ENCODE results near the gene JUP. TPM values are rescaled to one million over a fixed set of nuclear protein-coding genes. Genes with fewer than 3 reads are reported as not detected.

The JUP gene
- total RNA-seq, 2 experiments from 2014 or later, result 0.35 to 0.45 TPM

DNA sequence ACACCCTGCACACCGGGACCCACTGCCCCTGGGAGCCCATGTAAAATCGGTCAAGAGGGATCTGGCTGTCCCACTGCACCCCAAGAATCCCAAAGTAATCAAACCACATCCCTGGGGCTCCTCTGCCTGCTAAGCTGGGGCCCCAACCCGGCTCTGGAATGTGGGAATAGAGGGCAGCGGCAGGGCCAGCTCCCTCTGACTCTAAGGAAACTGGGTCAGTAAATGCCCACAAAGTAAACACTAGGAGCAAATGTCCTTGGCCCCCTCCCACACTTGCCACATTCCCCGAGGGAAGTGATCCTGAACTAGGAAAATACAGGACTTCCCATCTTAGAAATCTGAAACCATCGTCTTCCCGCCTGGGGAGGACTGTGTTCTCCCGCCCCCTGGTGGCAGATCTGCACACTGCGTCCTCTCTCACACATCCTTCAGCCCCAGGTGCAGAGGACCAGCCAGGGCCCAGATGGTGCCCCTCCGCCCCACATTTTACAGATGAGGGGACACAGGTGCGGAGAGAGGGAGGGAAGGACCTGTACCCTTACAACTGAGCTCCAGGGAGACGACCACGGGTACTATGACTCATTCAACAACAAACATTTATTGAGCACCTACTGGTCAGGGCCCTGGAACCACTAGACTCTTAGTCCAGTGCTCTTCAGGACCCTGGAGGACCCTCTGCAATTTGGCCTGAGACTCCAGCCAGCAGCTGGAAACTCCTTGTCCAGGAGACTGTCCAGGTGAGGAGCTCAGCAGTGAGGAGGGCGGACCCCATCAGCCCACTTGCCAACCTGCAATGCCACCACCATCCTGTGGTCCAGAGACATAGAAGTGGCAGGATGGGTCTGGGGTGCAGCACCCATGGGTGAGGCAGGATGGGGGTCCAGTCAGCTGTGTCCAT is 15.1 kb upstream of the JUP start:
- Mint-ChIP-seq H3K36me3 (ENCODE audit: low read depth) (no peaks in the 10 kb centered on the region), H3K9me3 (no peaks in the 10 kb centered on the region), H3K27me3 (no peaks in the 10 kb centered on the region), H3K27ac (no peak overlapping the region), H3K4me1 (peaks cover 7% of the 10 kb centered on the region), H3K4me3 (no peak overlapping the region)
- peak; percentile 76 for DNase-seq
- ChIA-PET POLR2A (interaction anchor here (1.0 kb wide), 1 partner anchor 13 kb away, joined by 3 read pairs; no protein-coding TSS in a partner anchor), CTCF (interaction anchor here (0.6 to 2.9 kb wide), 19 partner anchors 9 to 1412 kb away, joined by 3 to 23 read pairs (median 4); partner anchors contain the start of genes HAP1, JUP and P3H4)

DNA sequence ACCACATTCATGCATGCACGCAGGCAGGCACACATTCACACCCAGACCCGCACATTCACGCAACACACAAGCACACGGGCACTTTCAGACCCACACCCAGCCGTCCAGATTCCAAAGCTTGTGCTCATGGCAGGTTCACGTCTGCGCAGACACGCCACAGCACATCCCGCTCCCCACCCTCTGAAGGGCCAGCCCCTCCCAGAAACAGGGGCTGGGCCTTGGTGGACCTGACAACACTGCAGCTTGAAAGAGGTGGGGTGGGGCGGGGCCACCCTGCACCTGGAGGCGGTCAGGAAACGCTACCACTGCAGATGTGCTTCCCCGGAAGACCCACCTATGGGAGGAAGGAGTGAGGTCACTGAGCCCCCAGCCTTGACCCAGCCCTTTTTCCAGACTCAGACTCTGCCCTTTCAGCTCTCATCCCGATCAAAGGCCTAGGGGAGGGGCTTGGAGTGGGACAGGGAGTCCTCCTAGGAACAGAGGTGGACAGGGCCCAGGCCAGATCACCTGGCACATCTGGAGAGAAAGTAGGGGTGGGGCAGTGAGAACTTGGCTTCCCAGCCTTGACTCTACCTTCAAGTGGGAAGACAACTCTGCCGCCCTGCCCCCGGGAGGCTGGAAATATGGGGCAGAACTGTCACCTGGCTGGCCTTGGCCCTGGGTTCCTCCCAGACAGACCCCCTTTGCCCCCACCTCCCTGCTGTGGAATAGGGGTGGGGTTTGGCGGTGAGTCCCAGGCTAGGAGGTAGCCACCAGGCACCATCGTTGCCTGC is 14.3 kb upstream of the JUP start:
- CTCF ChIA-PET, result interaction anchor here (0.6 to 2.9 kb wide), 12 partner anchors 10 to 479 kb away, joined by 3 to 23 read pairs (median 4); partner anchors contain the start of genes JUP and P3H4
- POLR2A ChIA-PET, result interaction anchor here (1.0 kb wide), 1 partner anchor 12 kb away, joined by 3 read pairs; no protein-coding TSS in a partner anchor
- no peaks in the 10 kb centered on the region for H3K36me3 Mint-ChIP-seq (ENCODE audit: low read depth)

DNA sequence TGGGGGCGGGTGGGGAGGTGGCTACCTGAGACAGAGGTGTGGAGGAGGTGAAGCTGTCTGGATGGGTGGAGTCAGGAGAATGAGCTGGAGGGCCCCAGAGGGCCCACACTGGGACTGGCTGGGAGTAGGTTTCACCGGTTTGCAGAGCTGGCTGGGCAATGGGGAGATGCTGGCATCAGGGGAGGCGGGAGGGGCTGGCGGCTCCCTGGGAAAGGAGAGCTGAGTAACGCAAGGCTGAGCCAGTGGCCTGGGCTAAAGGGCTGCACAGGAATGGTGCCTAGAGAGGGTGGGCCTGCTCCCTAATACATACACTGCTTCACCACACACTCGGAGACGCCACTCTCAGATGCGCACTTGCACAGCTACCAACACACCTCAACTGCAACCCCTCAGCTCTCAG is 12.9 kb upstream of the JUP start:
- Mint-ChIP-seq H3K4me3 (no peak overlapping the region), H3K36me3 (ENCODE audit: low read depth) (no peaks in the 10 kb centered on the region), H3K27me3 (no peaks in the 10 kb centered on the region), H3K27ac (no peak overlapping the region), H3K4me1 (peaks cover 7% of the 10 kb centered on the region), H3K9me3 (no peaks in the 10 kb centered on the region)
- ChIA-PET POLR2A (no interaction called here), CTCF (interaction anchor here (1.0 to 1.4 kb wide), 2 partner anchors 14 to 62 kb away, joined by 3 read pairs; partner anchors contain the start of gene FKBP10)
- DNase-seq, result no peak

More for the DNA sequence above, 14.3 kb upstream of the JUP start:
- Mint-ChIP-seq H3K27me3 (no peaks in the 10 kb centered on the region), H3K4me3 (no peak overlapping the region), H3K9me3 (no peaks in the 10 kb centered on the region), H3K4me1 (peaks cover 7% of the 10 kb centered on the region), H3K27ac (no peak overlapping the region)
- DNase-seq, result no peak

GRCh38 chr17:41797377-41797776 is 10.9 kb upstream of the JUP start:
- H3K36me3 Mint-ChIP-seq (ENCODE audit: low read depth), result no peaks in the 10 kb centered on the region
- H3K4me3 Mint-ChIP-seq, result no peak overlapping the region
- POLR2A ChIA-PET, result no interaction called here
- no peak for DNase-seq
- H3K4me1 Mint-ChIP-seq, result peaks cover 9% of the 10 kb centered on the region
- CTCF ChIA-PET, result interaction anchor here (1.0 to 2.4 kb wide), 2 partner anchors 11 to 14 kb away, joined by 3 to 7 read pairs; partner anchors contain the start of genes JUP and P3H4
- H3K27me3 Mint-ChIP-seq, result no peaks in the 10 kb centered on the region
- no peak overlapping the region for H3K27ac Mint-ChIP-seq
- H3K9me3 Mint-ChIP-seq, result no peaks in the 10 kb centered on the region

- Mint-ChIP-seq H3K27ac (no peak overlapping the region), H3K9me3 (no peaks in the 10 kb centered on the region), H3K4me1 (peaks cover 5% of the 10 kb centered on the region), H3K27me3 (peaks cover 1% of the 10 kb centered on the region), H3K4me3 (no peak overlapping the region), H3K36me3 (ENCODE audit: low read depth) (no peaks in the 10 kb centered on the region)
- CTCF ChIA-PET, result interaction anchor here (2.4 kb wide), 1 partner anchor 15 kb away, joined by 7 read pairs; the partner anchor contains the start of gene P3H4
- no peak for DNase-seq
- POLR2A ChIA-PET, result interaction anchor here (0.7 to 1.0 kb wide), 2 partner anchors 10 to 54 kb away, joined by 3 read pairs; partner anchors contain the start of gene JUP
Measured at GRCh38 chr17:41796121-41796895, 9.8 kb upstream of the JUP start.

- no peaks in the 10 kb centered on the region for H3K36me3 Mint-ChIP-seq (ENCODE audit: low read depth)
- peaks cover 2% of the 10 kb centered on the region for H3K4me1 Mint-ChIP-seq
- peaks cover 5% of the 10 kb centered on the region for H3K27me3 Mint-ChIP-seq
- H3K27ac Mint-ChIP-seq, result no peak overlapping the region
- H3K9me3 Mint-ChIP-seq, result no peaks in the 10 kb centered on the region
- POLR2A ChIA-PET, result no interaction called here
- CTCF ChIA-PET, result interaction anchor here (0.6 to 1.0 kb wide), 3 partner anchors 57 to 65 kb away, joined by 3 read pairs; no protein-coding TSS in a partner anchor
- no peak overlapping the region for H3K4me3 Mint-ChIP-seq
- DNase-seq, result no peak
Measured at GRCh38 chr17:41794540-41794975, 8.0 kb upstream of the JUP start.

GRCh38 chr17:41793784-41794539 is 7.5 kb upstream of the JUP start:
- H3K27me3 Mint-ChIP-seq, result peaks cover 9% of the 10 kb centered on the region
- no peaks in the 10 kb centered on the region for H3K36me3 Mint-ChIP-seq (ENCODE audit: low read depth)
- no peaks in the 10 kb centered on the region for H3K9me3 Mint-ChIP-seq
- DNase-seq, result no peak
- H3K4me3 Mint-ChIP-seq, result no peak overlapping the region
- peaks cover 2% of the 10 kb centered on the region for H3K4me1 Mint-ChIP-seq
- no peak overlapping the region for H3K27ac Mint-ChIP-seq
- ChIA-PET POLR2A (no interaction called here), CTCF (interaction anchor here (0.6 to 1.0 kb wide), 2 partner anchors 57 to 64 kb away, joined by 3 read pairs; no protein-coding TSS in a partner anchor)

DNA sequence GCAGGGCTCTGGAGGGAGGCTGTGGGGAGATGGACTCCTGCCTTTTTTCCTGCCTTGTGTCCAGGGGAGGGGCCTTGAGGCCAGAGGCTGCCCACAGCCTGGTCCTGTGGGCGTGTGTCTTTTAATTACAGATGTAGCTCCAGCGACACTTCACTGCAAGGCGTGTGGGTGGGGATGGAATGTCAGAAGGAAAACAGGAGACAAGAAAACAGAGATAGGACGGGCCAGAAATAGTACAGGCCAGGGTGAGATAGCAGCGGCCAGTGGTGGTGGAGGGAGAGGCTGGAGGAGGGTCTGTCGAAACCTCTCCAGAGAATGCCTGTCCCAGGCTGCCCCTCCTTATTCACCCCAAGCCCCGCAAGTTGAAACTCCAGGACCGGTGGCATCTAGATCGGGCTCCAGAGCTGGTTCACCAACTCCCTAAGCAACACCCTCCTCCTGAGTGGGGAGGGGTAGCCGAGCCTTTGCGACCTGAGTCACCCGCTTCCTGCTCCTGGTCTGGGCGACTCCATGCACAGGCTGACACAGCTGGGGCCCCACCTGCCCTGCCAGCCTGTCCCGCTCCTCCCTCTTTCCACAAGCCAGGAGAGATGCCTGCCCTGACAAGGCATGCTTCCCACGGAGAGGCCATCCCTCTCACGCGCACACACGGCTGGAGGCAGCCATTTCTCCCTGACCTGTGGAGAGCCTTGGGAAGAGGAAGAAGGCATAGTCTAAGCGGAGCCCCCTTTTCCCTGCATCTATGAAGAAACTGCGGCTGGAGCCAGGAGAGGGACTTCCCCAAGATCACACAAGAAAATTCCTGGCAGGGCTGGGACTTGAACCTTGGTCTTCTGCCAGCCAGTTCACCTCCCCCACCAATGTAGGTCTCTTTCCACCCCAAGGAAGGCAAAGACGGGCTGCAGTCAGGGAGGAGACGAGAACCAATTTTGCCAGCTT is 6.6 kb upstream of the JUP start:
- ChIA-PET CTCF (no interaction called here), POLR2A (no interaction called here)
- no peaks in the 10 kb centered on the region for H3K36me3 Mint-ChIP-seq (ENCODE audit: low read depth)
- H3K27me3 Mint-ChIP-seq, result peaks cover 12% of the 10 kb centered on the region
- no peak for DNase-seq
- H3K9me3 Mint-ChIP-seq, result no peaks in the 10 kb centered on the region
- no peak overlapping the region for H3K4me3 Mint-ChIP-seq
- peaks cover 5% of the 10 kb centered on the region for H3K4me1 Mint-ChIP-seq
- H3K27ac Mint-ChIP-seq, result no peak overlapping the region

DNA sequence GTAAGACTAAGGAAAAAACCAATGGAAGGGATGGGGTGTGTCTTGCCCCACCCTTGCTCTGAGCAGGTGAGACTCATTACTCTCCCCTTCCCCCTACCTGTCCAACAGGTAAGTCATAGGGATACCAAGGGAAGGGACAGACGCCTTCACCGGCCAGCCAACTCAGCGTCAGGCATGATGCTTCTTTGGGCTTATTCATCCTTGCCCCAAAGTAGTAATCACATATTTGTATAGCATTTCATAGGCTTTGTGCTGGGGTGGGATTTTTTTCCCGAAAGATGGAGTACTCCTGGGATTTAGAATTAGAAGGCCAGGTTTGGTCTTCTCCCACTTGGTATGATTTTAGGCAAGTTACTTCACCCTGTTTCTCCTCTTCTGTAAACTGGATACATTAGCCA is 509 bp upstream of the JUP start:
- Mint-ChIP-seq H3K9me3 (no peaks in the 10 kb centered on the region), H3K36me3 (ENCODE audit: low read depth) (no peaks in the 10 kb centered on the region), H3K27ac (no peak overlapping the region), H3K4me3 (peak overlapping the region; percentile 44), H3K4me1 (peaks cover 22% of the 10 kb centered on the region), H3K27me3 (peaks cover 42% of the 10 kb centered on the region)
- ChIA-PET CTCF (interaction anchor here (0.9 to 3.2 kb wide), 10 partner anchors 9 to 131 kb away, joined by 3 to 14 read pairs (median 4); partner anchors contain the start of gene P3H4), POLR2A (interaction anchor here (0.8 to 0.9 kb wide), 2 partner anchors 9 to 98 kb away, joined by 3 to 4 read pairs; partner anchors contain the start of gene EIF1)
- no peak for DNase-seq

DNA sequence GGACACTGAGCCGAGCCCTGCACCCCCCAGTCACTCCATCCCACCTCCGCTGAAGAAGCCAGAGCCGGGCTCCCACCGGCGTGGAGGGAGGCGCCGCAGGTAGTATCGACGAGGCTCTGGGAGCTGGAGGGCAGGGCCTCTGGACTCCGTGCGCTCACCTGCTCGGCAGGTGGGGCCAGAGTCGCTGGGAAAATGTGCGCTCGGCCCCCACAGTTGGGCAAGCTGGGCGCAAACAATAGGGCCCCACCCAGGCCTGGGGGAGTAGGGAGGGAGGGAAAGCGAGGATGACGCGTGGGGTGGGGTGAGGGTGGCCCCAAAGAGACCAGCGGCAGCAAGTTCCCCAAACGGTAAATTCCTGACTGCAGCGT is 668 bp downstream of the JUP start:
- ChIA-PET POLR2A (interaction anchor here (0.9 to 1.1 kb wide), 2 partner anchors 95 to 97 kb away, joined by 3 to 4 read pairs; partner anchors contain the start of gene EIF1), CTCF (interaction anchor here (0.6 to 3.2 kb wide), 6 partner anchors 12 to 235 kb away, joined by 3 to 14 read pairs (median 3); partner anchors contain the start of genes NKIRAS2 and P3H4)
- peaks cover 46% of the 10 kb centered on the region for H3K27me3 Mint-ChIP-seq
- no peak overlapping the region for H3K4me3 Mint-ChIP-seq
- DNase-seq, result no peak
- H3K9me3 Mint-ChIP-seq, result no peaks in the 10 kb centered on the region
- H3K36me3 Mint-ChIP-seq (ENCODE audit: low read depth), result no peaks in the 10 kb centered on the region
- peaks cover 22% of the 10 kb centered on the region for H3K4me1 Mint-ChIP-seq
- no peak overlapping the region for H3K27ac Mint-ChIP-seq
